HUES48 (cell line): ENCODE data around the gene KLHL29.

Experiments
- H3K27ac ChIP-seq: one replicate; pipeline ENCODE4 v1.7.0; 2013; ENCODE audit warnings: low read depth, low read length, inconsistent platforms
- H3K27me3 ChIP-seq: 2 replicates; pipeline ENCODE4 v1.6.1; 2013; ENCODE audit warnings: mild to moderate bottlenecking, low read length; ENCODE audit not compliant: control insufficient read depth, insufficient read depth
- H3K36me3 ChIP-seq: 2 replicates; pipeline ENCODE4 v1.6.1; 2013; ENCODE audit warnings: low read length; ENCODE audit not compliant: control insufficient read depth, insufficient read depth
- H3K4me1 ChIP-seq: 2 replicates; pipeline ENCODE4 v1.6.1; 2013; ENCODE audit warnings: mild to moderate bottlenecking, low read length; ENCODE audit not compliant: control insufficient read depth, insufficient read depth
- H3K4me3 ChIP-seq: 2 replicates; pipeline ENCODE4 v1.5.1; 2013; ENCODE audit warnings: mild to moderate bottlenecking, low read depth, low read length
- H3K9ac ChIP-seq: 2 replicates; pipeline ENCODE4 v1.6.1; 2013; ENCODE audit warnings: mild to moderate bottlenecking, low read depth, low read length, moderate library complexity
- H3K9me3 ChIP-seq: 2 replicates; pipeline ENCODE4 v1.6.1; 2013; ENCODE audit warnings: low read length; ENCODE audit not compliant: control insufficient read depth, insufficient read depth

The KLHL29 gene

DNA sequence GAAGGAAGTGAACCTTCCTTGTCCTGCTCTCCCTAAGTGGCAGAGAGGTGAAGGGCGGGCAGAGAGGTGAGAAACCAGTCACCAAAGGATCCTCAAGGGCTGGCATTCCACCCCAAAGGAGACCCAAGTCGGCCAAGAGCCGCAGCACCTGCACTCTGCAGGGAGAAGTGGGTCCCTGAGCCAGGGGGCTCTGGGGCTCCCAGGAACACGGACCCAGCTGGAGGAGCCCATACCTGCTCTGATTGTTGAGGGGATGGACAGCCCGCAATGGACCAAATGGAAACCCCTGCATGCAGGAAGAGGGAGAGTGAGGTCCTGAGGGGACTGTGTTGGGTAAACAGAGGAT lies 308.6 kb downstream of the KLHL29 start:
- H3K4me3 ChIP-seq = no peak overlapping the region
- no peaks in the 10 kb centered on the region for H3K9me3 ChIP-seq

DNA sequence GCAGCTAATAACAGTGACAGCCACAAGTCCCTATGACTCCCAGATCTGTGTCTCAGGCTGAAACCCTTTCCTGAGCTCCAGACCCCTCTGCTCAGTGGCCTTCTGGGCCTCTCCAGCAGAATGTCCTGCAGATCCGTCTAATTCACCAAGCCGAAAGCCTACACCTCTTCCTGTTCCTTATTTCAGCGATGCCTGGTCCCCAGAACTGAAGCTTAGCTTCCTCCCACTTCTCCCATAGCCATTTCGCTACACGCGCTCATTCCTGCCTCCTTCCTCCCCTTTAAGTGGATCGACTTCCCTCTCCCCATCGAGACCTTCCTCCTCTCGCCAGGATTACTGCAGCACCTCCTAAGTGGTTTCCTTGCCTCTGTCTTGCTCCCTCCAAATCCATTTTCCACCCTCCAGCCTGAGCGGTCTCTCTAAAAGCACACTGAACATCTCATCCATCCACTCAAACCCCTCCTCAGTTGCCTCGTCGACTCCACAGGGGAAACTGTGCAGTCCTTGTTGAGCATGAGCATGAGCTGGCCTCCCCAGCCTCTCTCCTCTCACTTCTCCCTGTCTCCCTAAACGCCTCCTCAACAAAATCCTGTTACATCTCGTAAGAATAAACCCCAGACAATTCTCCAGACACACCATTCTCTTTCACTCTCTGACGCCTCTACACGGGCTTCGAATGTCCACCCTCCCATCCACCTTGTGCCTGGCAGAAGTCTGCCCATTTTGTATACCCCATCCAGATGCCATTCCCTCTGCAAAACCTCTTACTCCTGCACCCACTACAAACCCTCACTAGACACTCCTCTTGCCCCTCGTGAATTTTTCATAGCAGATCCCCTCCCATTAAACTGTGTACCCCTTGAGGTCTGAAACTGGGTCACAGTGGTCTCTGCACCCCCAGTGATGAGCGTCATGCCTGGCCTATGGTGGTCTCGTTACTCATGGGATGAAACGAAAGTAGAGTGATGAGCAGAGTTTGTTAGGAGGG lies 309.4 kb downstream of the KLHL29 start:
- Histone ChIP-seq H3K36me3 (no peaks in the 10 kb centered on the region), H3K9me3 (no peaks in the 10 kb centered on the region), H3K4me1 (peaks cover 9% of the 10 kb centered on the region; the same call in 1 of the 2 replicates), H3K9ac (no peak overlapping the region), H3K27me3 (no peaks in the 10 kb centered on the region), H3K4me3 (no peak overlapping the region), H3K27ac (no peak overlapping the region)

More for the DNA sequence above, 308.6 kb downstream of the KLHL29 start:
- no peak overlapping the region for H3K27ac ChIP-seq
- no peaks in the 10 kb centered on the region for H3K27me3 ChIP-seq
- no peak overlapping the region for H3K9ac ChIP-seq
- H3K4me1 ChIP-seq = peaks cover 6% of the 10 kb centered on the region; the same call in 1 of the 2 replicates
- H3K36me3 ChIP-seq = no peaks in the 10 kb centered on the region

DNA sequence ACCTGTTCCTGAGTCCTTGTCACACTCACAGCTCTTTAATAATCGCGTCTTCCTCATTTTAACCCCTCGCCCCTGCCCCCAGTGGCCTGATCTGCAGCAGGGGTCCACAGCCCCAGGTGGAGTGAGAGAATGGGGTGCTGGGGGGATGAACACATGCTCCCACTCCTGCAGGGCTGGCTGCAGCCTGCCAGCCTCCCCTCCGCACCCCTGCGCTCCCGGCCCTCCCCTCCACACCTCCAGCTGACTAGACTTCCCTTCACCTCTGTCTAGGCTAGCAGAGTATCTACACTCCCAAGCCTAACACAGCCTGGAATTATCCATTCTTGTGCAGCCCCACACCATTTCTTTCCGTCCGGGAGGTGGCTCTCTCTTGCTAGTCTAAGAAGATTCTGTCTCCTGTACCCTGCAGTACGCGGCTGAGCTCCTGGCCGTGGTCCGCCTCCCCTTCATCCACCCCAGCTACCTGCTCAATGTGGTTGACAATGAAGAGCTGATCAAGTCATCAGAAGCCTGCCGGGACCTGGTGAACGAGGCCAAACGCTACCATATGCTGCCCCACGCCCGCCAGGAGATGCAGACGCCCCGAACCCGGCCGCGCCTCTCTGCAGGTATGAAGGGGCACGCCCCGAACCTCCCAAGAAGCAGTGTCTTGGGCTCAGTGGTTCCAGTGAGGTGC lies 310.4 kb downstream of the KLHL29 start:
- Histone ChIP-seq H3K27ac (no peak overlapping the region), H3K9me3 (no peaks in the 10 kb centered on the region), H3K9ac (no peak overlapping the region), H3K4me1 (peaks cover 6% of the 10 kb centered on the region; the same call in 1 of the 2 replicates), H3K36me3 (no peaks in the 10 kb centered on the region), H3K27me3 (no peaks in the 10 kb centered on the region), H3K4me3 (no peak overlapping the region)

DNA sequence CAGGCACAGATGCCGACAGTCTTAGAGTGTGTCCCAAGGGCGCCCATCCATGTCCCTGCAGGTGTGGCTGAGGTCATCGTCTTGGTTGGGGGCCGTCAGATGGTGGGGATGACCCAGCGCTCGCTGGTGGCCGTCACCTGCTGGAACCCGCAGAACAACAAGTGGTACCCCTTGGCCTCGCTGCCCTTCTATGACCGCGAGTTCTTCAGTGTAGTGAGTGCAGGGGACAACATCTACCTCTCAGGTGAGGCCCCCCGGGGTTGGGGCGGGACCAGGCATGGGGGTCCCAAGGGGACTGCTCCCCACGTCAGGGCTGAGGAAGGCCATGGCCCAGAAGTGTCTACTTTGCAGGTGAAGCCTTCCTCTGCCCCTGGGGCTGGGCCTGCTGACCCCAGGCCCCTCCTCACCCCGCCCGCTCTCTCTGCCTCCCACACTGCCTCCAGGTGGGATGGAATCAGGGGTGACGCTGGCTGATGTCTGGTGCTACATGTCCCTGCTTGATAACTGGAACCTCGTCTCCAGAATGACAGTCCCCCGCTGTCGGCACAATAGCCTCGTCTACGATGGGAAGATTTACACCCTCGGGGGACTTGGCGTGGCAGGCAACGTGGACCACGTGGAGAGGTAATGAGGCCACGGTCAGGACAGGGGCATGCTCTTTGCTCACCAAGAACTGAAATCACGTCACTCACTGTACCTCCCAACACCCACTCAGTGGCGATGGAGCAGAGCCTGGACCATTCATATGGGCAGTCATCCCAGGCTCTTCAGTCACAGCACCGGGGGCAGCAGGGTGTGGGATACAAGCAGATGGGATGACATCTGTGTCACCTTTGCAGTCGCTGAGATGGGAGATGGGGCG lies 311.1 kb downstream of the KLHL29 start:
- H3K27me3 ChIP-seq = no peaks in the 10 kb centered on the region
- peaks cover 6% of the 10 kb centered on the region; the same call in 1 of the 2 replicates for H3K4me1 ChIP-seq
- H3K9me3 ChIP-seq = no peaks in the 10 kb centered on the region
- no peak overlapping the region for H3K9ac ChIP-seq
- H3K36me3 ChIP-seq = no peaks in the 10 kb centered on the region
- no peak overlapping the region for H3K4me3 ChIP-seq
- H3K27ac ChIP-seq = no peak overlapping the region

DNA sequence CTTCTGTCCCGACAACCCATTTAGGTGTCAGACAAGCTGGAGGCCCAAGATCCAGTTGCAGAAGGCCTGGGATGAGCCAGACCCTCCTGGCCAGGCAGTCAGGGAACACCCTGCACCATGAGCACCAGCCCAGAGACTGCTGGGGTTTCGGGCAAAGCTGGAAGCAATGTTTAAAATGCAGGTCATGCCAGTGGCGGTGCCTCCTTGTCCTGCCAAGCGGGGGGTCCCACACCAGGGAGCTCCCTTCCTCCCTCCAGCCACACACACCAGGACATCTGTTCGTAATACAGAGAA lies 311.7 kb downstream of the KLHL29 start:
- Histone ChIP-seq H3K9ac (no peak overlapping the region), H3K27me3 (no peaks in the 10 kb centered on the region), H3K27ac (no peak overlapping the region), H3K9me3 (no peaks in the 10 kb centered on the region), H3K4me3 (no peak overlapping the region), H3K36me3 (no peaks in the 10 kb centered on the region), H3K4me1 (peaks cover 6% of the 10 kb centered on the region; the same call in 1 of the 2 replicates)

DNA sequence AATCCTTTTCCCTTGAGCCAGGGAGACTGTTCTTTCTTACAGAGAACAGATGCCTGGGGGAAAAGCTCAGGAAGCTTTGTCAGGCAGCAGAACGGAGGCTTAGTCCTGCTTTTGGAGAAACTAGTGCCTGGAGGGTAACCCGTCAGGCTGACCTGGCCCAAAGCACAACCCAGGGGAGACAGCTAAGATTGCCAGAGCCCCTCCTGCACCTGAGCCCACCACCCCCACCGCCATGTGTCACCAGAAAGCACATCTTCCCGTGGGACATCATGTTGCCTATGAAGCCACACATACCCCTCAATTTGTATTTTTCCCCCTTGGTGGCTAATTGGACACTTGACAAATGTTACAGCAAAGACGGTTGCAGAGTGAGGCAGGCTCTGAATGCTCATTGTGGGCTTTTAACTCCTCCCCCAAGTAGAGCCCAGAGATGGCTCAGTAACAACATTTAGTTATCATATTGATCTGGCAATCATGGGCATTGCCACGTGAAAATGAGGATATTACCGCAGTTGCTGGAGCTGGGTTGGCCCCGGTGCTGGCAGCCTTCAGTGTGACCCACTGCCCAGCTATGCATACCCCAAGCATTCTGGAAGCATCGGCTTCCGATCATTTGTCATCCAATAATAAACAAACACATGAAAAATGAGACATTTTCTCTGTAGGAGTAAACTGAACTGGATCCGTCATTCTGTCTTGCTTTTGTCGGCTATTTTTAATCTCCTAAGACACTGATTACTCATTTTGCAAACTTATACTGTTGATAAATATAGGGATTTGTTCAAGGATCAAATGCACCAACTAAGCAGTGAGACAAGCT lies 312.5 kb downstream of the KLHL29 start:
- Histone ChIP-seq H3K9ac (no peak overlapping the region), H3K4me1 (peaks cover 6% of the 10 kb centered on the region; the same call in 1 of the 2 replicates), H3K27me3 (no peaks in the 10 kb centered on the region), H3K27ac (no peak overlapping the region), H3K36me3 (no peaks in the 10 kb centered on the region), H3K9me3 (no peaks in the 10 kb centered on the region), H3K4me3 (no peak overlapping the region)

DNA sequence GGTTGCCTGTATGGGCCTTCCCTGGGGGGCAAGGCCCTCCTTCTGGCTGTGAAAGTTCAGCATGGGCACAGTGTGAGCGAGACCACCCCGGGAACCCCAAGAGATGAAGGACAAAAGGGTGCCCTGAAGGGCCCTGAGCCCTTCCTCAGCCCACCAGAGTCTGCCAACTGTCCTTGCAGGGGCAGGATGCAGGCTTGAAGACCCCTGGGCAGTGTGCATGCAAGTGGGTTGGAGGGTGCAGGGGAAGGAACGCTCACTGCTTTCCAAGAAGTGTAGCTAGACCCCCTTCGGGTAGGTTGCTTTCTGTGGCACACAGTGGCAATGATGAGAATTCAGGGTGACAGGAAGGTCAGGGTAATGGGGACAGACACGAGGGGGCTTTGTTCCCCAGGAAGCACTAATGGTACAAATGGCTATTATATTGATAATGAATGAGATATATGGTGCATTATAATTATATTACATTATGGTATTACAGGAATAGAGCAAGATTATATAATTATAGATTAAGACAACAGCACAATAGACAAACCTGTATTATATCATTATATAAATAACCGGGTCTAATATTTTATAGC lies 313.2 kb downstream of the KLHL29 start:
- Histone ChIP-seq H3K4me1 (peaks cover 6% of the 10 kb centered on the region; the same call in 1 of the 2 replicates), H3K27me3 (no peaks in the 10 kb centered on the region), H3K9ac (no peak overlapping the region), H3K4me3 (no peak overlapping the region), H3K27ac (no peak overlapping the region), H3K36me3 (no peaks in the 10 kb centered on the region), H3K9me3 (no peaks in the 10 kb centered on the region)

DNA sequence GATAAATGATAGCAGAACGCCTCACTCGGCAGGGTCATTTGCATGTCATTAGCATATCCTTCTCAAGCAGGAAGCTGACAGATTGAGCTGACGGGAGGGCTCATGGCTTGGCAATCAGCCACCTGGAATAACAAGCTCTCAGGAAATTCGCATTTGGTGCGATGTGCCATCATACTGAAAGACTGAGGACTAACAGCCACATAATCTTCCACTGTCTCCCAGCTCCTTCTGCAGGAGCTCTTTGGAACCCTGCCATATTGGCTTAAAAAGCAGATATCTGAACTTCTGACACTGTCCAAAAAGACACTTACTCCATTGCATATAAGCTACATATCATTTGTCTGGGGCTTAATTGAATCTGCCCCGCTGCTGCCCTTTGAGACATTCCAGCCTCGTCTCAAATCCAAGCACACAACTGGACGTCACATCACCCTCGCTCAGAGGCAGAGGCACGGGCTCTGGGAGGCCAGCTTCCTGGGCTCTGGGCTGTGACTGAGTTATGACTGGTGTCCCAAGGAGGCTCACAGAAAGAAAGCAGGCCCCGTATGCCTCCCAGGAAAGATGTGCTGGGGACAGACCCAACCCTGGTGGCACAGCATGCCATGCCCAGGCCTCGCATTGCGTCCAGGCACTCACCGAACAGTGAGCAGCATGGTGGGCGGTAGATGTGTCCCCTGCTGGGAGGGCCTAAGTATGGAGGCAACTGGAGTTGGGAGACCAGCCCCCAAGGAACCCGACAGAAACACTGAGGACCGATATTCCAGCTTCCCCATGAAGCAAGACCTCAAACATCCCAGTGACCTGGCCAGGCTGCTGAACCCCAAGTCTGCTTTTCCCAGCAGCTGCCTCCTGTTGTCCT lies 314.0 kb downstream of the KLHL29 start:
- no peaks in the 10 kb centered on the region for H3K9me3 ChIP-seq
- no peak overlapping the region for H3K4me3 ChIP-seq
- no peak overlapping the region for H3K9ac ChIP-seq
- no peak overlapping the region for H3K27ac ChIP-seq
- no peaks in the 10 kb centered on the region for H3K27me3 ChIP-seq
- H3K4me1 ChIP-seq = peaks cover 6% of the 10 kb centered on the region; the same call in 1 of the 2 replicates
- no peaks in the 10 kb centered on the region for H3K36me3 ChIP-seq

DNA sequence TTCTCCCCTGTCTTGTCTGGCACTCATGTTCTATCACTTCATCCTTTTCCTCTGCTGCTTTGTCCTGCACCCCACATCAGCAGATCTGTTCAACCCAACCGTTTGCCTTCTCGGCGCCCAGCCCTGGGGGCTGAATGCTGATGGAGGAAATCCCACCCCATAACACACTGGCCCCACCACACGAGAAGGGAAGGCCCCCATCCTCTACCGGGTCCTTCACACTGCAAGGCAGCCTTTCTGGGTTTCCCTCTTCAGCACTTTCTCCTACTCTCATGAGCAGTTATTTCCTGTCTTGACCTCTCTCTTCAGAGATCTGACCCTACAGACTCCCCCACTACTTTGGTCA lies 314.6 kb downstream of the KLHL29 start:
- Histone ChIP-seq H3K9ac (no peak overlapping the region), H3K27me3 (no peaks in the 10 kb centered on the region), H3K36me3 (no peaks in the 10 kb centered on the region), H3K27ac (no peak overlapping the region), H3K4me1 (peaks cover 6% of the 10 kb centered on the region; the same call in 1 of the 2 replicates), H3K9me3 (no peaks in the 10 kb centered on the region), H3K4me3 (no peak overlapping the region)
